ELF-1 (cell line): ENCODE results near the gene MATR3.
"Not testable (repeated sequence)": the region's sequence is repeated elsewhere in the genome, so short reads cannot be mapped to it uniquely, and the experiment has no call there.

Experiments used
- DNase-seq: peaks from one replicate; pipeline ENCODE4 v3.0.0-alpha.2; 2016; ENCODE audit warnings: low read depth, low spot score

Gene MATR3

GRCh38 chr5:139296198-139296597 lies 2.7 kb downstream of the MATR3 start:
- no peak for DNase-seq

DNA sequence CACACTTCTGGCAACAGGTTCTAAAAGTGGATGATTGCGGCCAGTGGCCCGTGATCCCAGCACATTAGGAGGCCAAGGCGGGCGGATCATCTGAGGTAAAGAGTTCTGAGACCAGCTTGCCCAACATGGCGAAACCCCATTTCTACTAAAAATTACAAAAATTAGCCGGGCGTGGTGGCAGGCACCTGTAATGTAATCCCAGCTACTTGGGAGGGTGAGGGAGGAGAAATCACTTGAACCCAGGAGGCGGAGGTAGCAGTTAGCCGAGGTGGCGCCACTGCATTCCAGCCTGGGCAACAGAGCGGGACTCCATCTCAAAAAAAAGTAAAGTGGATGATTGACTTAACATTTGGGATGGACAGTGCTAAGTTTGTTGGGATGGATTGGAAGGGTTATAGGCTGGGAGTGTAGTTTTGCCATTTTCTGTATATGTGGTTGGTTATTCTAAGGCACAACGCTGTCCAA lies 3.4 kb downstream of the MATR3 start:
- DNase-seq: peak; percentile 56

DNA sequence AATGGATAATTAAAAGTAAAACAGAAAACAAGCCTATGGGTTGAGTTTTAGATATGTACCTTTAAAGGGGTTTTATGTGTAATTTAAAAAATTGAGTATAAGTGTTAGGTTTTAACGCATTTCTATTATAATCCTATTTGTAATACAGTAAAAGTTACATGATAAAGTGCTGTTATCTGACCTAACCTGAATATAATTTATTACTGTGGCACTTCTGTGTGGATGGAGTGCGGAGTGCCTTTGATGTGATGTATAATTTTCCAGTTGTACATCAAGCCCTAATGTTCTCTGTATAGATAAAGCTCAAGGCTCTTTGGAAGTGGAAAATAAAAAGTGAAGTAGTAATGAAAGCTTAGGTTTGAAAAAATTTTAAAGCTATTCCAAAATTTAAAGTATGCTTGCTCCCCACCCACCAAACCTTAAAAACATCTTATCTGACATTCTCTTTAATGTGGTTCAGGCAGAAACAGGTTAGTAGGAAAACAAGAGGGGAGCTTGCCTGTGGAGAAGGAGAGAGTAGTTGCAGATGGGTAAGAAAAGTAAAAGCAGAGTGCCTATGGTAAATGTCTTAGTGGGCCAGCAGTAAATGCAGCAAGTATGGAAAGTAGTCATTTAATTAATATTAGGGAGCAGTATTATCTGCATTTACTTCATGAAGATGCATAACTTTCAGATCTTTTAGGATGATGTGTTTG lies 4.0 kb downstream of the MATR3 start:
- no peak for DNase-seq

GRCh38 chr5:139298242-139298641 lies 4.7 kb downstream of the MATR3 start:
- DNase-seq: no peak

GRCh38 chr5:139299486-139299885 lies 5.9 kb downstream of the MATR3 start:
- no peak for DNase-seq

GRCh38 chr5:139301808-139302499 lies 8.4 kb downstream of the MATR3 start:
- no peak for DNase-seq

DNA sequence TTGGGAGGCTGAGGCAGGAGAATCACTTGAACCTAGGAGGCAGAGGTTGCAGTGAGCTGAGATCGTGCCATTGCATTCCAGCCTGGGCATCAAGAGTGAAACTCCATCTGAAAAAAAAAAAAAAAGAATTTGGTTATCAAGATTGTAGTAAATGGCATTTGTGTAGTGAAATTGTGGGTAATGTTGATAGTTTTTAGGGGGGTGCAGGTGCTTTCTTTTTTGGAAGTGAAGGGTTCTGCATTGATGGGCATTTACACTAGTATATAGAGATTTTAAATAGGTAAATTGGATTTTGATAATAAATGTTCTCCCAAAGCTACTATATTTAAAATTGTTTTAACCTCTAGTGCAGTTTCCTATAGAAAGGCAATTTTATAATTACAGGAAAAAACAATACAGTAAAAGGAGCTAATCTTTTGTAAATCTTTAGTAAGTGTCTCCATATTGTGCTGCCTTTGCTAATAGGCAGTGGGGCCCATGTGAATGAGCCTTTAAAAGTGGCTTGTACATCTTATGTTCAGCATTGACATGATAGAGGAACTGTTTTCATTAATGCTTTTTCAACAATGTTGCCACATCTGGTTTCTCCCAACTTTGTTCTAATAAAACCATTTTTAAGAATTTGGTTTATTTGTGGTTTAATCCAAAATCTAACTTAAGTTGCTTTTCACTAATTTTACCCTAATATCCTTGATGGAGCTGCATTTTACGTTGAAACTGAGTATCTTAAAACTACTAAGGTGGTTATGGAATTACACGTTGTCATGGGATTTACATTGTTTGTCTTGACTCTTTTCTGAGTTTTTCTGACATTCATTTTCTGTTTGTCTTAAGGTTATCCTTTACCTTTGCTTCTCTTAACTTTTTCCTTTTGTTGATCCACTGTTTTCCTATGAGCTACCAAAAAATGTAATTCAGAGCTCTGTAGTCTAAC lies 11.1 kb downstream of the MATR3 start:
- no peak for DNase-seq

DNA sequence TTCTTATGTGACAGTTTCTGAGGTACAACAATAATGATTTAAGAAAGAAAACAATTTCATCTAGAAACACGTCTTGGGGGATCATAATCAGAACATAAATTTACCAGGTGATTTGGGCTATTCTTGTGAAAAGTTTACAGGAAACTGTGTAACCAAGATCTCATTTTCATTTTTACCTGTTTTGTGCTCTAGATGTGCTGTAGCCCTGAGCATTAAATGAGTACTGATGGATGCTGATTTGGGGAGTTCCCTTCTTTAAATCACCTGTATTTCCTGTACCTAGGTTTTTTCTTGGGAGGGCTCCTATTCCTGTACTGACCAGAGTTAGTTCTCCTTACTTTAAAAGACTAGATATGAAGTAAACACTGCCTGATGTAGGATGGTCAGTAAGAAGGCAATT lies 12.7 kb downstream of the MATR3 start:
- no peak for DNase-seq

- DNase-seq: no peak
Measured at GRCh38 chr5:139306628-139307379, 13.3 kb downstream of the MATR3 start.

- no peak for DNase-seq
Measured at GRCh38 chr5:139308797-139309196, 15.3 kb downstream of the MATR3 start.

GRCh38 chr5:139310715-139311186 lies 17.2 kb downstream of the MATR3 start:
- DNase-seq: not testable (repeated sequence)

DNA sequence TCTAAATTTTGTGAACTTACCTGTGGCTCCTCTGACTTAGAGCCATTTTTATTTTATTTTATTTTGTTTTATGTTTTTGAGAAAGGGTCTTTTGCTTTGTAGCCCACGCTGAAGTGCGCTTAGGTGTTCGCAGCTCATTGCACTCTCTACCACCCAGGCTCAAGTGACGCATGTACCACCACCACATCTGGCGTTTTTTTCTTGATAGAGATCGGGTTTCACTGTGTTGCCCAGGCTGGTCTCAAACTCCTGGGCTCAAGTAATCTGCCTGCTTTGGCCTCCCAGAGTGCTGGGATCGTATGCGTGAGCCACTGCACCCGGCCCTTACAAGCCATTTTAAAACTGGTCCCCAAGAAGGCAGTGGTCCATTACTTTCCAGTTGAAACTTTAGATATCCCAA lies 18.5 kb downstream of the MATR3 start:
- peak; percentile 65 for DNase-seq

DNA sequence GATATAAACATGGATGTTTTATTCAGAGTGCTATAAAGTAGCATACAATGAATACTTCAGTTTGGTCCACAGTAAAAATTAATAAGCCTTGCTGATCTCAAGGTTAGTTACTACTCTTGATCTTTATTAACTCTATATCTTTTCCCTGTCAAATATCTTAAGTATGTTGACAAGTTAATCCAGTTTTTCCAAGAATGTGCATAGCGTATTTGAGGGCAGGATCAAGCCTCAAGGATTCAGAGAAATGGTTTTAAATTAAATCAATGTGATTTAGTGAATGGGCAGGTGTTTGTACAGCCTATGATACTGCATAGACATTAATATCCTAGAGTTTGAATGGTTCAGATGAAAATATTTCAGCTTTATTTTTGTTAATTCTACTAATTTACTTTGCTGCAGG lies 20.7 kb downstream of the MATR3 start:
- no peak for DNase-seq

GRCh38 chr5:139315056-139315615 lies 21.6 kb downstream of the MATR3 start:
- no peak for DNase-seq

GRCh38 chr5:139335811-139336210 lies 42.3 kb downstream of the MATR3 start:
- no peak for DNase-seq

DNA sequence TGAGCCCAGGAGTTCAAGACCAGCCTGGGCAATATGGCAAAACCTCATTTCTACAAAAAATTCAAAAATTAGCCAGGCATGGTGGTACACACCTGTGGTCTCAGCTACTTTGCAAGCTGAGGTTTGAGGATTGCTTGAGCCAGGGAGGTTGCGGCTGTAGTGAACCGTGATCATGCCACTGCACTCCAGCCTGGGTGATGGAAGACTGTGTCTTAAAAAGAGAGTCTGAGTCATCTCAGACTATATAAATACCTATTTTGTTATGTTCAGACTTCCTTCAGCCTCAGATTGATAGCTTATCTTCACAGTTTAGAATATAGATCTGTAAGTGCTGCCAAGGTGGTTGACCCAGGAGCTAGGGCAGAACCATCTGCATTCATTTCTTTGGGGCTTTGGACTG lies 46.5 kb downstream of the MATR3 start:
- no peak for DNase-seq

GRCh38 chr5:139341187-139341688 lies 47.7 kb downstream of the MATR3 start:
- no peak for DNase-seq

- peak; percentile 99 for DNase-seq
Measured at GRCh38 chr5:139341689-139342422, 48.3 kb downstream of the MATR3 start, which contains the start of gene PAIP2. Gene PAIP2 (plus strand): TSS chr5:139341854. CDS start chr5:139363785, 21,931 bp downstream.

GRCh38 chr5:139342423-139342723 lies 48.8 kb downstream of the MATR3 start:
- no peak for DNase-seq

- DNase-seq: no peak
Measured at GRCh38 chr5:139343476-139343875, 49.9 kb downstream of the MATR3 start.
